OCI-LY1 (cell line): ENCODE results near the gene FAM32A.

ENCODE experiments used
- H2AFZ ChIP-seq: fragments of 200-600 bp; sonication (generic), shearing (Covaris generic); 2 replicates; pipeline ENCODE4 v1.6.0; 2014; ENCODE audit warnings: antibody characterized with exemption, mild to moderate bottlenecking, low read length
- H3F3A ChIP-seq: fragments of 200-600 bp; sonication (generic), shearing (Covaris generic); 2 replicates; pipeline ENCODE4 v1.6.0; 2014; ENCODE audit warnings: mild to moderate bottlenecking, antibody characterized with exemption, low read length, moderate library complexity; ENCODE audit not compliant: insufficient read depth
- H3K27ac ChIP-seq: fragments of 200-600 bp; sonication (generic); 2 replicates; pipeline ENCODE4 v1.5.1; 2014; ENCODE audit warnings: low read length, mixed run types, mild to moderate bottlenecking, low read depth; ENCODE audit not compliant: poor library complexity, severe bottlenecking
- H3K27me3 ChIP-seq: fragments of 200-600 bp; sonication (generic); 2 replicates; pipeline ENCODE4 v1.6.0; 2014; ENCODE audit warnings: antibody characterized with exemption, mild to moderate bottlenecking, low read length, moderate library complexity; ENCODE audit not compliant: insufficient read depth
- H3K36me3 ChIP-seq: fragments of 200-600 bp; sonication (generic); 2 replicates; pipeline ENCODE4 v1.6.1; 2014; ENCODE audit warnings: mild to moderate bottlenecking, antibody characterized with exemption, low read length, moderate library complexity, mixed read lengths; ENCODE audit not compliant: insufficient read depth
- H3K4me1 ChIP-seq: fragments of 200-600 bp; sonication (generic); 2 replicates; pipeline ENCODE4 v1.5.1; 2014; ENCODE audit warnings: mild to moderate bottlenecking, low read length, moderate library complexity; ENCODE audit not compliant: insufficient read depth, severe bottlenecking
- H3K4me2 ChIP-seq: fragments of 200-600 bp; sonication (generic), shearing (Covaris generic); 2 replicates; pipeline ENCODE4 v1.6.1; 2014; ENCODE audit warnings: low read length
- H3K4me3 ChIP-seq: fragments of 200-600 bp; sonication (generic); 2 replicates; pipeline ENCODE4 v1.5.1; 2014; ENCODE audit warnings: low read length, low read depth, mild to moderate bottlenecking, mixed read lengths; ENCODE audit not compliant: poor library complexity, severe bottlenecking
- H3K79me2 ChIP-seq: fragments of 200-600 bp; shearing (Covaris generic); 2 replicates; pipeline ENCODE4 v1.6.1; 2016; ENCODE audit warnings: mixed run types, low read length, mixed read lengths; ENCODE audit not compliant: insufficient read depth
- H3K9ac ChIP-seq: fragments of 200-600 bp; sonication (generic), shearing (Covaris generic); 2 replicates; pipeline ENCODE4 v1.6.1; 2014; ENCODE audit warnings: mild to moderate bottlenecking, low read length, mixed read lengths
- H3K9me2 ChIP-seq: fragments of 200-600 bp; sonication (generic), shearing (Covaris generic); 2 replicates; pipeline ENCODE4 v1.6.1; 2014; ENCODE audit warnings: low read depth, mild to moderate bottlenecking, low read length, mixed read lengths
- H3K9me3 ChIP-seq: fragments of 200-600 bp; shearing (Covaris generic); 2 replicates; pipeline ENCODE4 v1.6.1; 2014; ENCODE audit warnings: low read length, mixed read lengths
- H4K20me1 ChIP-seq: fragments of 200-600 bp; sonication (generic), shearing (Covaris generic); 2 replicates; pipeline ENCODE4 v1.6.0; 2016; ENCODE audit warnings: mild to moderate bottlenecking, low read length; ENCODE audit not compliant: insufficient read depth
- EZH2 ChIP-seq: fragments of 200-600 bp; sonication (generic), shearing (Covaris generic); IDR thresholded peaks from 2 replicates; pipeline ENCODE4 v1.8.0; 2017; ENCODE audit warnings: borderline replicate concordance, mixed run types, mild to moderate bottlenecking, antibody characterized with exemption, low read length, moderate library complexity, mixed read lengths
- TF ChIP-seq, protein P1 (sequence below): fragments of 200-600 bp; sonication (generic), shearing (Covaris generic); IDR thresholded peaks from 2 replicates; pipeline ENCODE4 v1.5.1; 2017; ENCODE audit warnings: mild to moderate bottlenecking, antibody characterized with exemption, low read length, moderate library complexity, mixed read lengths

Gene FAM32A

GRCh38 chr19:16225279-16226183 lies 40.3 kb downstream of the FAM32A start:
- Histone ChIP-seq H3K9me3 (peaks cover 12% of the 10 kb centered on the region), H3K9me2 (no peaks in the 10 kb centered on the region), H3K4me1 (no peaks in the 10 kb centered on the region), H4K20me1 (no peaks in the 10 kb centered on the region), H2AFZ (no peak overlapping the region), H3K27ac (no peak overlapping the region), H3K4me3 (no peak overlapping the region), H3K4me2 (no peak overlapping the region), H3F3A (no peaks in the 10 kb centered on the region), H3K27me3 (no peaks in the 10 kb centered on the region), H3K36me3 (peaks cover 64% of the 10 kb centered on the region), H3K9ac (no peak overlapping the region), H3K79me2 (no peaks in the 10 kb centered on the region)
- TF ChIP-seq, protein P1, sequence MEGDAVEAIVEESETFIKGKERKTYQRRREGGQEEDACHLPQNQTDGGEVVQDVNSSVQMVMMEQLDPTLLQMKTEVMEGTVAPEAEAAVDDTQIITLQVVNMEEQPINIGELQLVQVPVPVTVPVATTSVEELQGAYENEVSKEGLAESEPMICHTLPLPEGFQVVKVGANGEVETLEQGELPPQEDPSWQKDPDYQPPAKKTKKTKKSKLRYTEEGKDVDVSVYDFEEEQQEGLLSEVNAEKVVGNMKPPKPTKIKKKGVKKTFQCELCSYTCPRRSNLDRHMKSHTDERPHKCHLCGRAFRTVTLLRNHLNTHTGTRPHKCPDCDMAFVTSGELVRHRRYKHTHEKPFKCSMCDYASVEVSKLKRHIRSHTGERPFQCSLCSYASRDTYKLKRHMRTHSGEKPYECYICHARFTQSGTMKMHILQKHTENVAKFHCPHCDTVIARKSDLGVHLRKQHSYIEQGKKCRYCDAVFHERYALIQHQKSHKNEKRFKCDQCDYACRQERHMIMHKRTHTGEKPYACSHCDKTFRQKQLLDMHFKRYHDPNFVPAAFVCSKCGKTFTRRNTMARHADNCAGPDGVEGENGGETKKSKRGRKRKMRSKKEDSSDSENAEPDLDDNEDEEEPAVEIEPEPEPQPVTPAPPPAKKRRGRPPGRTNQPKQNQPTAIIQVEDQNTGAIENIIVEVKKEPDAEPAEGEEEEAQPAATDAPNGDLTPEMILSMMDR = no peak
- no peak for TF ChIP-seq EZH2

GRCh38 chr19:16226184-16226591 lies 41.0 kb downstream of the FAM32A start:
- H3K27me3 ChIP-seq = no peaks in the 10 kb centered on the region
- H3K79me2 ChIP-seq = no peaks in the 10 kb centered on the region
- H2AFZ ChIP-seq = no peak overlapping the region
- no peaks in the 10 kb centered on the region for H3K9me2 ChIP-seq
- H3K4me2 ChIP-seq = no peak overlapping the region
- H3K9ac ChIP-seq = no peak overlapping the region
- no peak overlapping the region for H3K4me3 ChIP-seq
- H3K9me3 ChIP-seq = peaks cover 7% of the 10 kb centered on the region; the same call in 1 of the 2 replicates
- H3F3A ChIP-seq = no peaks in the 10 kb centered on the region
- no peak overlapping the region for H3K27ac ChIP-seq
- H3K36me3 ChIP-seq = peaks cover 59% of the 10 kb centered on the region
- no peaks in the 10 kb centered on the region for H3K4me1 ChIP-seq
- H4K20me1 ChIP-seq = no peaks in the 10 kb centered on the region
- no peak for TF ChIP-seq EZH2
- TF ChIP-seq, protein P1 = no peak

- no peaks in the 10 kb centered on the region for H3K4me1 ChIP-seq
- no peaks in the 10 kb centered on the region for H4K20me1 ChIP-seq
- peaks cover 59% of the 10 kb centered on the region for H3K36me3 ChIP-seq
- H3K4me2 ChIP-seq = no peak overlapping the region
- no peaks in the 10 kb centered on the region for H3K9me2 ChIP-seq
- no peak overlapping the region for H3K4me3 ChIP-seq
- TF ChIP-seq EZH2 = no peak
- TF ChIP-seq, protein P1 = no peak
- H3K27me3 ChIP-seq = no peaks in the 10 kb centered on the region
- H3K9ac ChIP-seq = no peak overlapping the region
- no peaks in the 10 kb centered on the region for H3F3A ChIP-seq
- no peaks in the 10 kb centered on the region for H3K79me2 ChIP-seq
- H2AFZ ChIP-seq = no peak overlapping the region
- no peaks in the 10 kb centered on the region for H3K9me3 ChIP-seq
- H3K27ac ChIP-seq = no peak overlapping the region
Measured at GRCh38 chr19:16226878-16227836, 41.9 kb downstream of the FAM32A start.
